ENCODE data around the gene SCAI. TPM values are rescaled to one million over a fixed set of nuclear protein-coding genes. Genes with fewer than 3 reads are reported as not detected.
"Not testable (repeated sequence)": the region's sequence is repeated elsewhere in the genome, so short reads cannot be mapped to it uniquely, and the experiment has no call there.

The SCAI gene
- total and polyA plus RNA-seq, 12 donors: 0.51 to 4.4 (median 3.5) TPM

GRCh38 chr9:125121146-125121545 is 22.2 kb downstream of the SCAI start:
- Histone ChIP-seq H3K4me1 (peaks cover 0 to 17% (median 0%) of the 10 kb centered on the region in 9 donors), H3K36me3 (no peaks in the 10 kb centered on the region), H3K4me3 (no peak overlapping the region), H3K27me3 (no peaks in the 10 kb centered on the region), H3K9me3 (no peaks in the 10 kb centered on the region), H3K27ac (no peak overlapping the region)
- TF ChIP-seq CTCF (IDR thresholded peaks at IDR 0.05): no peak
- ATAC-seq (no peak), DNase-seq (no peak)
- intact Hi-C loops (cut with DNase I): no loop called here
- WGBS, 2 donors: 64 to 65% methylated on average over 2 of the region's 2 CpGs

GRCh38 chr9:125119643-125120286 is 23.6 kb downstream of the SCAI start:
- DNase-seq: no peak
- no peak for TF ChIP-seq CTCF (IDR thresholded peaks at IDR 0.05)
- Histone ChIP-seq H3K27ac (no peak overlapping the region), H3K4me3 (no peak overlapping the region), H3K27me3 (no peaks in the 10 kb centered on the region), H3K9me3 (no peaks in the 10 kb centered on the region), H3K36me3 (no peaks in the 10 kb centered on the region), H3K4me1 (peaks cover 0 to 7% (median 0%) of the 10 kb centered on the region in 9 donors)
- intact Hi-C loops (cut with DNase I): no loop called here
- WGBS, 2 donors: 81 to 82% methylated on average over 4 of the region's 4 CpGs
- ATAC-seq: no peak

- H3K4me3 ChIP-seq; H3K36me3 ChIP-seq; H3K9me3 ChIP-seq; H3K4me1 ChIP-seq; DNase-seq; ATAC-seq; intact Hi-C loops (cut with DNase I); H3K27ac ChIP-seq; H3K27me3 ChIP-seq: not testable (repeated sequence)
- WGBS, 2 donors: 98% methylated on average over 2 of the region's 2 CpGs
These were observed 24.6 kb downstream of the SCAI start for GRCh38 chr9:125118696-125119095.

GRCh38 chr9:125114503-125114902 is 28.8 kb downstream of the SCAI start:
- H3K27ac ChIP-seq; ATAC-seq; H3K27me3 ChIP-seq; intact Hi-C loops (cut with DNase I); DNase-seq; H3K4me3 ChIP-seq; H3K36me3 ChIP-seq; H3K4me1 ChIP-seq: not testable (repeated sequence)
- peaks cover 0 to 24% (median 0%) of the 10 kb centered on the region in 11 donors for H3K9me3 ChIP-seq
- 86 to 98% methylated on average over 4 of the region's 4 CpGs for WGBS, 2 donors

- ATAC-seq (no peak), DNase-seq (no peak)
- 96 to 100% methylated on average over 2 of the region's 2 CpGs for WGBS, 2 donors
- intact Hi-C loops (cut with DNase I): no loop called here
- H3K4me1 ChIP-seq: no peaks in the 10 kb centered on the region
- no peak overlapping the region for H3K27ac ChIP-seq
- H3K36me3 ChIP-seq: no peaks in the 10 kb centered on the region
- no peak overlapping the region for H3K4me3 ChIP-seq
- H3K27me3 ChIP-seq: no peaks in the 10 kb centered on the region
- peaks cover 0 to 24% (median 0%) of the 10 kb centered on the region in 11 donors for H3K9me3 ChIP-seq
- TF ChIP-seq CTCF (IDR thresholded peaks at IDR 0.05): no peak
These were observed 32.9 kb downstream of the SCAI start for GRCh38 chr9:125110464-125110863.

GRCh38 chr9:125108541-125108940 is 34.8 kb downstream of the SCAI start:
- H3K4me3 ChIP-seq; H3K27me3 ChIP-seq; H3K36me3 ChIP-seq; H3K4me1 ChIP-seq; intact Hi-C loops (cut with DNase I); ATAC-seq; DNase-seq; H3K27ac ChIP-seq: not testable (repeated sequence)
- 97 to 98% methylated on average over 24 to 26 of the region's 33 CpGs for WGBS, 2 donors
- peaks cover 0 to 17% (median 0%) of the 10 kb centered on the region in 11 donors for H3K9me3 ChIP-seq
